IPS-20b (cell line): Measurements from ENCODE around the gene LRRC7.

Source experiments
- H3K27ac ChIP-seq: one replicate; pipeline ENCODE4 v1.5.1; 2013; ENCODE audit warnings: low read length
- H3K27me3 ChIP-seq: 2 replicates; pipeline ENCODE4 v1.6.1; 2013; ENCODE audit warnings: mild to moderate bottlenecking, low read length, inconsistent platforms; ENCODE audit not compliant: insufficient read depth
- H3K36me3 ChIP-seq: 2 replicates; pipeline ENCODE4 v1.6.1; 2013; ENCODE audit warnings: low read depth, mild to moderate bottlenecking, inconsistent platforms, low read length, moderate library complexity; ENCODE audit not compliant: insufficient read depth
- H3K4me1 ChIP-seq: 2 replicates; pipeline ENCODE4 v1.6.1; 2013; ENCODE audit warnings: mild to moderate bottlenecking, control low read depth, inconsistent platforms, low read length, moderate library complexity; ENCODE audit not compliant: insufficient read depth
- H3K4me3 ChIP-seq: 2 replicates; pipeline ENCODE4 v1.5.1; 2013; ENCODE audit warnings: mild to moderate bottlenecking, low read length, inconsistent platforms
- H3K9ac ChIP-seq: 2 replicates; pipeline ENCODE4 v1.6.1; 2013; ENCODE audit warnings: low read depth, mild to moderate bottlenecking, inconsistent platforms, low read length, moderate library complexity
- H3K9me3 ChIP-seq: 2 replicates; pipeline ENCODE4 v1.6.1; 2013; ENCODE audit warnings: mild to moderate bottlenecking, low read depth, low read length, inconsistent platforms; ENCODE audit not compliant: insufficient read depth

LRRC7 gene

DNA sequence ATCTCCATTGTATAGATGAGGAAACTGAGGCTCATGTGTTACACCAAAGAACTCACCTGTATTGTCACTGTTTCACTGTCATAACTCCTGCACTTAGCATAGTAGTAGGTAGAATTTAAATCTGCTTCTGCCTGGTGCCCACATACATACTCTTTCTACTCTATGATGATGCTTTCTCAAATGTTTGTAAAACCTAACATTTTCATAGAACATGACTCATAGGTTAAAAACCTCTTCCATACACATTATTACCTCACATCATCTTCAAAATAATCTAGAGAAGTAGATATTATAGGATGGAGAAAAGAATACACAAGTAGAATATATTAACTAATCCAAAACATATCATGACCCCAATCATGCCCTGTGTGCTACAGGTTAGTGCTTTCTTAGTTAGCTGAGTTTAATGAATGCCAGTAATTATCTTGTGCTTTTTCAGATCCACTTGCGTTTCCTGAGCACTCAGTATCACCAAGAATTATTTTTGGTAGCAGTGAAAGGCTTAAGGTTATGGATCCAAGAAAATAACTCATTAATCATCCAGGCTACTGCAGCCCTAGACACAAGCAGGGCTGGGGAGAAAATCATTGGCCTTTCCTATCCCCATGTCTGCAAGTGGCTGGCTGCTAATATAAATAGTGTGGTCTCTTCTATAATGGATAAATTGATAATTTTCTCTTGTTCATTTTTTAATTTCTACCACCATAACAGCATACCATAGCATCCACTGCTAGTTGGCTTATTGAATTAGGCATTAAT is 480.8 kb downstream of the LRRC7 start:
- Histone ChIP-seq H3K27ac (no peak overlapping the region), H3K9ac (no peak overlapping the region), H3K4me3 (no peak overlapping the region), H3K36me3 (no peaks in the 10 kb centered on the region), H3K9me3 (no peaks in the 10 kb centered on the region), H3K27me3 (no peaks in the 10 kb centered on the region), H3K4me1 (peaks cover 3% of the 10 kb centered on the region; the same call in 1 of the 2 replicates)

DNA sequence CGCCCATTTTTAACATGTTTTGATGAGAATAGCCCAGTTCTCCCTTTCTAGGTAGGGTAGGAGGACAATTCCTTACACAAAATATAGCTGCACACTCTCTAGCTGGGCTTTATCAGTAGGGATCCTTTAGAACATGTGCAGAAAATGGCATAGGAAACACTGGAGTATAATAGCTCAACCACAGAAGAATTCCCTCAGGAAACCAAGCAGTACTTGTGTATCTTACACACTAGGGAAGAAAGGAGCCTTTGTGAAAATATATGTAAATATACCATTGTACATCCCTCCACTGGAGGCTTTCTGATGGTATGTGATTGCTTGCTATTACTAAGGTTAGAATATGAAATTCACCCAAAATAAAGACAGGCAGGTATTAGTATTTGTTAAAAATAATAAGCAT is 484.2 kb downstream of the LRRC7 start:
- no peak overlapping the region for H3K9ac ChIP-seq
- no peaks in the 10 kb centered on the region for H3K4me1 ChIP-seq
- H3K36me3 ChIP-seq, result no peaks in the 10 kb centered on the region
- no peak overlapping the region for H3K27ac ChIP-seq
- no peak overlapping the region for H3K4me3 ChIP-seq
- H3K9me3 ChIP-seq, result no peaks in the 10 kb centered on the region
- H3K27me3 ChIP-seq, result no peaks in the 10 kb centered on the region

DNA sequence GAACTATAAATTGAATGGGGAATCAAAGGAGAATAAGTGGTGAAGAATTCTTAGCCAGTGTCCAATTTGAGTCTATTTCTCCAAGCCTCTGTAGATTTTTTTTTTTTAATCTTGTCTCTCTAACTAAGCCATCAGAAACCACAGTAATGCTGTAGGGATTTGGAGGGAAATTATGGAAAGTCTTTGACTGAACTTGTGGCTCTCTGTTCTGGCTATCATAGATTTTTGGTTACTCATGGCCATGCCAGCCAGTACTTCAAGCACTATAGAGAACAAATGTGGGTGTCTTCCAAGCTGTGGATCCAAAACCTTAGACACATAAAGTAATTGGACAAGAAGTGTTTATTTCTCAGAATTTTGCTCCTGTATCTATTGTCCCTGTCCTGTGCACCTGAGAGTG is 489.8 kb downstream of the LRRC7 start:
- no peaks in the 10 kb centered on the region for H3K27me3 ChIP-seq
- no peaks in the 10 kb centered on the region for H3K9me3 ChIP-seq
- H3K27ac ChIP-seq, result no peak overlapping the region
- no peaks in the 10 kb centered on the region for H3K4me1 ChIP-seq
- H3K9ac ChIP-seq, result no peak overlapping the region
- no peak overlapping the region for H3K4me3 ChIP-seq
- no peaks in the 10 kb centered on the region for H3K36me3 ChIP-seq

DNA sequence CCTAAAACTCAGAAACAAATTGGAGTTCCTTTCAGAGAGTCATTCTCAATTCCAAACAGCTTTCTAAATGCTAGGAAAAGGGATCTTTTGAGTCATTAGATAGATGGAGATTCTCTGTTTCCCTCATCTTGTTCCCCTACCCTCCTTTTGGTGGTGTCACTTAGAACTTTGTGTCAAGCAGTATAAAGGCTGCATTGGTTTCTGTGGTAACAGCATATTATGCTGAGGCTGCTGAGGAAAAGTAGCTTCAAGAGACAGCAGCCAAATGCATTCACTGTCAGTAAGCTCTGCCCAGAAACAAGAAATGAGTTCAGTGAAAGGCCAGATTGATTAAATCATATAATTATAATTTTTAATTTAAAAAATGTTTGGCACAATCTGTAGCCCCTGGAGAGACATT is 493.5 kb downstream of the LRRC7 start:
- Histone ChIP-seq H3K36me3 (no peaks in the 10 kb centered on the region), H3K9ac (no peak overlapping the region), H3K4me3 (no peak overlapping the region), H3K4me1 (no peaks in the 10 kb centered on the region), H3K27ac (no peak overlapping the region), H3K9me3 (no peaks in the 10 kb centered on the region), H3K27me3 (no peaks in the 10 kb centered on the region)

DNA sequence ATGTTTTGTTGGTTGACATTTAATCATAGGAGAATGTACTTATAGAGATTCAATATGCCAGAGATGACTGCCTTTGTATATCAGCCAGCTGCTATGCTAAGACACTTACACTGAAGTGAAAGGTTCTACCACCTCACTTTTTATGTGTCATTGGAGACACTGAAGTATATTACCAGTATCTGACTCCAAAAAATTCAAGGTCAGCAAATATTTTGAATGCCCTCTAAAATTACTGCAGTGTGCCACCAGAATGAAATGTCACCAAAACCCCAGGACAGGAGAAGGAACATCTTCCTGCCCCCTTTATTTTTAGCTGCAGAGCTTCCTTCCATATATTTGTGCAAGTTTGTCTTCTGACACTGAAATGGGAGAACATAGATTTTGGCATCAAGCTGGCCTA is 496.1 kb downstream of the LRRC7 start:
- H3K27me3 ChIP-seq, result no peaks in the 10 kb centered on the region
- no peak overlapping the region for H3K27ac ChIP-seq
- H3K9ac ChIP-seq, result no peak overlapping the region

DNA sequence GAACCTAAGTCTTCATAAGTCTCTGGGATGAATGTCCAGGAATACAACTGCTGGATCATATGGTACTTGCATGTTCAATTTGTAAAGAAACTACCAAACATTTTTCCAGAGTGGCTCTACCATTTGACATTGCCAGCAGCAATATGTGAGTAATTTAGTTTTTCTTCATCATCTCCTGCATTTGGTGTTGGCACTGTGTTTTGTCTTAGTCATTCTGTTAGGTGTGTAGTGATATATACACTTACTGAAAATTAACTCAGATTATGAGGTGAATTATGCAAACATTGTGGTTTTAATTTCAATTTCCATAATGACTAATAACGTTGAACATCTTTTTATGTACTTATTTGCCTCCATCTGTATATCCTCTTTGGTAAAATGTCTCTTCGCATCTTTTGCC is 499.0 kb downstream of the LRRC7 start:
- Histone ChIP-seq H3K4me3 (no peak overlapping the region), H3K4me1 (no peaks in the 10 kb centered on the region), H3K27ac (no peak overlapping the region), H3K27me3 (no peaks in the 10 kb centered on the region), H3K9me3 (no peaks in the 10 kb centered on the region), H3K36me3 (no peaks in the 10 kb centered on the region), H3K9ac (no peak overlapping the region)

More for the DNA sequence above, 496.1 kb downstream of the LRRC7 start:
- Histone ChIP-seq H3K4me3 (no peak overlapping the region), H3K36me3 (no peaks in the 10 kb centered on the region), H3K9me3 (no peaks in the 10 kb centered on the region), H3K4me1 (no peaks in the 10 kb centered on the region)

DNA sequence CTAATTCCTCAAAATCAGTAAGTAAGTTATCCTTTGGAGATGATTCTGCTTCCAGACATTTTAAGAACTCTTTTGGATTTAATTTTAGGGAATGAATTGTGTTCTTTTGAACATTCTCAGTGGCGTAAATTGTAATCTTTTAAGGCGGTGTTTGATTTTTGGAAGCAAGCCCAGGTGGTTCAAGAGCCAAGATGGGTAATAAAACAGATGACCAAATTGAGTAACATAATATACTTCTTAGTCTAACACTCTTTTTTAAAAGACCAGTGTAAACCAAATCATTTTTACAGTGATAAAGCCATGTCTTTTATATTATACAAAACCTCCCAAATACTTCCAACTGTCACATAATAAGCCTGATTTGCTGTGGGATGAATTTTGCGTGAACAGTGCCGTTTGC is 503.9 kb downstream of the LRRC7 start:
- H3K27ac ChIP-seq, result no peak overlapping the region

DNA sequence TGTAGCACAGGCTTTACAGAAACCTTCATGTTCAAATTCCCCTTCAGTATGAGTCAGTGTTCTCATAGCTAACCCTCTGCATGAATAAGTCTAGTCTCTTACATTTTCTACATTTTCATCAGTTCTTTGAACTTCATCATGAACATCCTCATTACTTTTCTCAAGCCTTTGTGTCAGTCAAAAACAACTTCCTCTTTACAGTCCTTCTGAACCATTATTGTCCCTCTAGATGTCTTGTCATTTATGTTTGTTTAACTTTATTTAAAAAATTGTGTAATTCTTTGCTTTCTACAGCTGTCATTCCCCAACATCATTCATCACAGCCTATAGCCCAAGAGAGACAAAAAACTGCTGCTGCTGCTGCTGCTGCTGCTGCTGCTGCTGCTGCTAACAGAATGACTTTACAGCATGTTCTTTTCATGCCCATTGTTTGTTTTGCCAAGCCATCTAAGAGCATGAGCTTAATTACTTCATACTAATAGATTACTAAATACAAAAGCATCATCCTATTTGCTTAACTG is 504.6 kb downstream of the LRRC7 start:
- Histone ChIP-seq H3K4me3 (no peak overlapping the region), H3K27me3 (no peaks in the 10 kb centered on the region)

More for the DNA sequence above, 503.9 kb downstream of the LRRC7 start:
- H3K4me1 ChIP-seq, result no peaks in the 10 kb centered on the region
- H3K36me3 ChIP-seq, result no peaks in the 10 kb centered on the region
- H3K4me3 ChIP-seq, result no peak overlapping the region
- no peaks in the 10 kb centered on the region for H3K27me3 ChIP-seq
- no peak overlapping the region for H3K9ac ChIP-seq
- no peaks in the 10 kb centered on the region for H3K9me3 ChIP-seq

DNA sequence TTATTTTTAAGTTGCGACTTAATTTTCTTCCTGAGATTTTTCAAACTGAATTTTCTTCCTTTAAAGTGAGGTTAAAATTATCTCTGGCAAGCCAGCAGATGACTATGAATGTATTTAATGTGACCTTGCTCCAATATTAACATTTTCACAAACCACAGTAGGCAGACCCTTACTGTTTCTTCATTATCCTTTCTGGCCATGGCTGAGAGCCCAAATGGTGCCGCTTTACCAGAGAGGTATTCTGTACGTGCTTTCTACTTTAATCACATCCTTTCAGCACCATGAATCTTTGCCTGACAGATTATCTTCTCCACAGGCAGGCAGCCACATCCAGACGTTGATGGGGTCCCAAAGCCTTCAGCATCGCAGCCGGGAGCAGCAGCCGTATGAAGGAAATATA is 508.0 kb downstream of the LRRC7 start:
- no peak overlapping the region for H3K9ac ChIP-seq
- H3K9me3 ChIP-seq, result no peaks in the 10 kb centered on the region
- no peak overlapping the region for H3K27ac ChIP-seq
- no peaks in the 10 kb centered on the region for H3K27me3 ChIP-seq
- H3K36me3 ChIP-seq, result no peaks in the 10 kb centered on the region
- no peak overlapping the region for H3K4me3 ChIP-seq
- H3K4me1 ChIP-seq, result no peaks in the 10 kb centered on the region

More for the DNA sequence above, 504.6 kb downstream of the LRRC7 start:
- H3K9me3 ChIP-seq, result no peaks in the 10 kb centered on the region
- no peak overlapping the region for H3K9ac ChIP-seq
- H3K27ac ChIP-seq, result no peak overlapping the region
- H3K4me1 ChIP-seq, result no peaks in the 10 kb centered on the region
- H3K36me3 ChIP-seq, result no peaks in the 10 kb centered on the region

DNA sequence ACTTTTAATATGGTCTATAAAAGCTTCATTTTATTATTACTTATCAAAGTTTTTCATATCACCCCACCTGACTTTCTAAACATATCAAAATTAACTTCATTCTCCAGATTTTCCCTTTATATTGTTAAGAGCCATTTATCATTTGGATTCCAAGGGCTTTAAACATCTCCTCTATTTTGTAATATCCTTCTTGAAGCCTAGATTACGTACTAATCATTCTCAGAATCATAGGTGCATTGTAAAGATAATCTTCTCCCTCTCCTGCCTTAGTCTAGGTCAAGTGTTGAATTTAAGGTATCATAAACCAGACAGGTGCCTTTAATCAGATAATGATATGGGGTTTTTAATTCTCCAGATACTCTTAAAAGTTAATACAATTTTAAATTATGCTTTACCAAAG is 509.3 kb downstream of the LRRC7 start:
- H3K4me3 ChIP-seq, result no peak overlapping the region
- H3K36me3 ChIP-seq, result no peaks in the 10 kb centered on the region

DNA sequence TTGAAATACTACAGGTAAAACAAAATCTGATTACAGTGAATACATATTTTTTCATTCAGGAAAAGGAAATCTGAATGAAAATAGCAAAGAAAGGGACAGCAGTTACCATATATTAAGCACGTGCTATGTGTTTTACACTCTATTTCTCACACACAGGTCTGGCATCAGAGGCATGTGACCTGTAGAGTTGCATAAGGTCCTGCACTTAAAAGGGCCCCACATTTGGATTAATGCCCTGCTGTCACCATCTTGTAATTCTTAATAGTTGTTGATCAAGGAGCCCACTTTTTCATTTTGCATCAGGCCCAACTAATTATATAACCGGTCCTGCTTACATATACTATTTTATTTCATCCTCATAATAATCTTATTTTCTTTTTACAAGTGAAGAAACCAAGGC is 511.8 kb downstream of the LRRC7 start:
- H3K4me3 ChIP-seq, result no peak overlapping the region
- no peaks in the 10 kb centered on the region for H3K27me3 ChIP-seq
- H3K36me3 ChIP-seq, result no peaks in the 10 kb centered on the region
- no peak overlapping the region for H3K9ac ChIP-seq
- H3K9me3 ChIP-seq, result no peaks in the 10 kb centered on the region
- no peaks in the 10 kb centered on the region for H3K4me1 ChIP-seq
- H3K27ac ChIP-seq, result no peak overlapping the region

More for the DNA sequence above, 509.3 kb downstream of the LRRC7 start:
- Histone ChIP-seq H3K27ac (no peak overlapping the region), H3K27me3 (no peaks in the 10 kb centered on the region), H3K4me1 (no peaks in the 10 kb centered on the region), H3K9ac (no peak overlapping the region), H3K9me3 (no peaks in the 10 kb centered on the region)

DNA sequence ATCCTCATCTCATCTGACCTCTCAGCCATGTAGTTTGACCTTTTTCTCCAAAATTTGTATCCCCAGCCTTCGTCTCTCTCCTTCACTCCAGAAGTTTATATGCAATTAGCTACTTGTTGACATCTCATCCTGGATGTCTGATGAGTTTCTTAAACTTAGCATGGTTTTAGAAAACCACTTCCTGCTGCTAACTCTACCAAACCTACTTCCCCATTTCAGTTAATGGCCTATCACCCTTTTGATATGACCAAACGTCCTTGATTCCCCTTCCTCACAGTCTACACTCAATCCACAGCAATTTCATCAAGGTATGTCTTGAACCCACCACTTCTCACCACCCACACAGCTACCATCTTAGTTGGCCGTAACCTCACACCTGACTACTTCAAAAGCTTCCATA is 515.8 kb downstream of the LRRC7 start:
- no peak overlapping the region for H3K4me3 ChIP-seq

More for the DNA sequence above, 515.8 kb downstream of the LRRC7 start:
- Histone ChIP-seq H3K27me3 (no peaks in the 10 kb centered on the region), H3K36me3 (no peaks in the 10 kb centered on the region), H3K9ac (no peak overlapping the region), H3K4me1 (no peaks in the 10 kb centered on the region), H3K27ac (no peak overlapping the region), H3K9me3 (no peaks in the 10 kb centered on the region)
